IPS DF 19.7 (cell line): Measurements from ENCODE around the gene TRIM28.
A peak's percentile ranks its signal among the peaks of the same experiment; 100 is the strongest.
"Not testable (repeated sequence)": the region's sequence is repeated elsewhere in the genome, so short reads cannot be mapped to it uniquely, and the experiment has no call there.

ENCODE experiments used
- DNase-seq: peaks from one replicate; pipeline ENCODE4 v3.0.0-alpha.2; 2013; ENCODE audit warnings: low read depth, low spot score

TRIM28 gene

GRCh38 chr19:58577581-58577980 lies 33.7 kb downstream of the TRIM28 start:
- not testable (repeated sequence) for DNase-seq

- DNase-seq, result no peak
These were observed 34.4 kb downstream of the TRIM28 start for GRCh38 chr19:58578012-58578925.

- no peak for DNase-seq
These were observed 35.7 kb downstream of the TRIM28 start for GRCh38 chr19:58579473-58580142.

GRCh38 chr19:58581227-58582141 lies 37.6 kb downstream of the TRIM28 start:
- DNase-seq, result peak; percentile 88

GRCh38 chr19:58582985-58583384 lies 39.1 kb downstream of the TRIM28 start:
- DNase-seq, result no peak

GRCh38 chr19:58584498-58585441 lies 40.9 kb downstream of the TRIM28 start:
- no peak for DNase-seq

GRCh38 chr19:58585442-58586132 lies 41.7 kb downstream of the TRIM28 start:
- DNase-seq, result no peak

GRCh38 chr19:58586133-58586765 lies 42.4 kb downstream of the TRIM28 start:
- DNase-seq, result no peak
